Duodenal mucosa (tissue), 2 donors: ENCODE data around the gene KRTAP5-2.

Experiments
- H3K27ac ChIP-seq: one replicate; pipeline ENCODE4 v1.7.0; 2013; ENCODE audit warnings: low read depth, low read length
- H3K27me3 ChIP-seq, 2 donors: one replicate each; pipeline ENCODE4 v1.7.0; 2013; ENCODE audit warnings: low read length in 2 of 2, control low read depth in 1 of 2; ENCODE audit not compliant: insufficient read depth in 2 of 2, control insufficient read depth in 1 of 2
- H3K36me3 ChIP-seq, 2 donors: one replicate each; pipeline ENCODE4 v1.7.0; 2013; ENCODE audit warnings: low read length in 2 of 2, control low read depth in 1 of 2; ENCODE audit not compliant: insufficient read depth in 2 of 2, control insufficient read depth in 1 of 2
- H3K4me1 ChIP-seq, 2 donors: one replicate each; pipeline ENCODE4 v1.7.0; 2013; ENCODE audit warnings: low read length in 2 of 2, control low read depth in 1 of 2; ENCODE audit not compliant: insufficient read depth in 2 of 2, control insufficient read depth in 1 of 2
- H3K4me3 ChIP-seq, 2 donors: one replicate each; pipeline ENCODE4 v1.7.0; 2013; ENCODE audit warnings: low read length in 2 of 2, low read depth in 1 of 2
- H3K9ac ChIP-seq, 2 donors: one replicate each; pipeline ENCODE4 v1.7.0; 2013; ENCODE audit warnings: low read length in 2 of 2, low read depth in 1 of 2
- H3K9me3 ChIP-seq, 2 donors: one replicate each; pipeline ENCODE4 v1.7.0; 2013; ENCODE audit warnings: low read length in 2 of 2, control low read depth in 1 of 2; ENCODE audit not compliant: control insufficient read depth in 1 of 2

The KRTAP5-2 gene

GRCh38 chr11:1557051-1557884 is 40.8 kb downstream of the KRTAP5-2 start:
- no peak overlapping the region for H3K4me3 ChIP-seq
- H3K36me3 ChIP-seq: no peaks in the 10 kb centered on the region
- no peaks in the 10 kb centered on the region for H3K27me3 ChIP-seq
- H3K27ac ChIP-seq: peak overlapping the region; percentile 20
- H3K4me1 ChIP-seq: peaks cover 29 to 60% of the 10 kb centered on the region in 2 donors
- no peaks in the 10 kb centered on the region for H3K9me3 ChIP-seq
- H3K9ac ChIP-seq: no peak overlapping the region

GRCh38 chr11:1556278-1556902 is 41.7 kb downstream of the KRTAP5-2 start:
- H3K4me3 ChIP-seq: no peak overlapping the region
- no peaks in the 10 kb centered on the region for H3K27me3 ChIP-seq
- H3K9ac ChIP-seq: no peak overlapping the region
- H3K36me3 ChIP-seq: no peaks in the 10 kb centered on the region
- H3K9me3 ChIP-seq: no peaks in the 10 kb centered on the region
- no peak overlapping the region for H3K27ac ChIP-seq
- H3K4me1 ChIP-seq: peaks cover 29 to 52% of the 10 kb centered on the region in 2 donors

- no peaks in the 10 kb centered on the region for H3K9me3 ChIP-seq
- H3K36me3 ChIP-seq: no peaks in the 10 kb centered on the region
- H3K27ac ChIP-seq: no peak overlapping the region
- no peaks in the 10 kb centered on the region for H3K27me3 ChIP-seq
- no peak overlapping the region for H3K9ac ChIP-seq
- peaks cover 29 to 46% of the 10 kb centered on the region in 2 donors for H3K4me1 ChIP-seq
- no peak overlapping the region for H3K4me3 ChIP-seq
Measured at GRCh38 chr11:1555713-1556153, 42.4 kb downstream of the KRTAP5-2 start.

GRCh38 chr11:1554981-1555712 is 42.9 kb downstream of the KRTAP5-2 start:
- H3K9ac ChIP-seq: no peak overlapping the region
- peaks cover 23 to 40% of the 10 kb centered on the region in 2 donors for H3K4me1 ChIP-seq
- H3K27ac ChIP-seq: no peak overlapping the region
- no peaks in the 10 kb centered on the region for H3K9me3 ChIP-seq
- H3K36me3 ChIP-seq: no peaks in the 10 kb centered on the region
- no peak overlapping the region for H3K4me3 ChIP-seq
- no peaks in the 10 kb centered on the region for H3K27me3 ChIP-seq

GRCh38 chr11:1553808-1554594 is 44.1 kb downstream of the KRTAP5-2 start:
- no peak overlapping the region for H3K9ac ChIP-seq
- no peak overlapping the region for H3K4me3 ChIP-seq
- peaks cover 12 to 29% of the 10 kb centered on the region in 2 donors for H3K4me1 ChIP-seq
- H3K27me3 ChIP-seq: no peaks in the 10 kb centered on the region
- H3K36me3 ChIP-seq: no peaks in the 10 kb centered on the region
- no peak overlapping the region for H3K27ac ChIP-seq
- H3K9me3 ChIP-seq: no peaks in the 10 kb centered on the region

GRCh38 chr11:1549338-1550330 is 48.5 kb downstream of the KRTAP5-2 start:
- H3K27ac ChIP-seq: no peak overlapping the region
- H3K9ac ChIP-seq: no peak overlapping the region
- H3K4me1 ChIP-seq: peaks cover 16% of the 10 kb centered on the region in 2 donors

GRCh38 chr11:1548221-1549070 is 49.6 kb downstream of the KRTAP5-2 start:
- Histone ChIP-seq H3K27me3 (peaks cover 7% of the 10 kb centered on the region in 2 donors), H3K36me3 (no peaks in the 10 kb centered on the region), H3K9me3 (no peaks in the 10 kb centered on the region), H3K4me1 (peaks cover 12 to 16% of the 10 kb centered on the region in 2 donors), H3K9ac (no peak overlapping the region), H3K4me3 (peak overlapping the region in 1 of 2 donors; percentile 32), H3K27ac (no peak overlapping the region)

More at GRCh38 chr11:1549338-1550330, 48.5 kb downstream of the KRTAP5-2 start:
- H3K27me3 ChIP-seq: peaks cover 7% of the 10 kb centered on the region in 2 donors
- H3K36me3 ChIP-seq: no peaks in the 10 kb centered on the region
- H3K9me3 ChIP-seq: no peaks in the 10 kb centered on the region
- no peak overlapping the region for H3K4me3 ChIP-seq

GRCh38 chr11:1547467-1548098 is 50.5 kb downstream of the KRTAP5-2 start:
- Histone ChIP-seq H3K9ac (peak overlapping the region in 1 of 2 donors; percentile 25), H3K4me3 (peak overlapping the region in 1 of 2 donors; percentile 21), H3K27me3 (peaks cover 7% of the 10 kb centered on the region in 2 donors), H3K4me1 (peaks cover 12 to 16% of the 10 kb centered on the region in 2 donors), H3K9me3 (no peaks in the 10 kb centered on the region), H3K36me3 (no peaks in the 10 kb centered on the region), H3K27ac (no peak overlapping the region)
